GM23338 (cell line): ENCODE data around the gene MAP1LC3B2. TPM values are rescaled to one million over a fixed set of nuclear protein-coding genes. Genes with fewer than 3 reads are reported as not detected.
A peak's percentile ranks its signal among the peaks of the same experiment; 100 is the strongest.

ENCODE experiments used
- ATAC-seq: fragments of 200-7000 bp; cut with Tn5 transposase; 3 replicates; pipeline ENCODE4 v1.9.1; 2020
- DNase-seq: peaks from one replicate; pipeline ENCODE4 v3.0.0-alpha.2; 2015; ENCODE audit warnings: low spot score
- H2AFZ ChIP-seq: fragments of 200-600 bp; sonication (generic); 2 replicates; pipeline ENCODE4 v1.8.0; 2016; ENCODE audit warnings: antibody characterized with exemption, mild to moderate bottlenecking, moderate library complexity
- H3F3A ChIP-seq: fragments of 200-600 bp; sonication (generic); replicated peaks from 2 replicates; pipeline ENCODE4 v1.8.0; 2017; ENCODE audit warnings: antibody characterized with exemption, mixed run types, low read depth
- H3K27ac ChIP-seq: fragments of 200-600 bp; sonication (generic); 2 replicates; pipeline ENCODE4 v1.6.1; 2016; ENCODE audit warnings: low read depth
- H3K27me3 ChIP-seq: fragments of 200-600 bp; sonication (generic); 2 replicates; pipeline ENCODE4 v1.8.0; 2016; ENCODE audit warnings: mild to moderate bottlenecking, mixed run types, moderate library complexity; ENCODE audit not compliant: insufficient read depth
- H3K36me3 ChIP-seq: fragments of 200-600 bp; sonication (generic); 2 replicates; pipeline ENCODE4 v1.8.0; 2016; ENCODE audit warnings: mild to moderate bottlenecking; ENCODE audit not compliant: insufficient read depth
- H3K4me1 ChIP-seq: fragments of 200-600 bp; sonication (generic); 2 replicates; pipeline ENCODE4 v1.8.0; 2016; ENCODE audit warnings: mild to moderate bottlenecking, moderate library complexity; ENCODE audit not compliant: insufficient read depth
- H3K4me2 ChIP-seq: fragments of 200-600 bp; sonication (generic); 2 replicates; pipeline ENCODE4 v1.7.1; 2017; ENCODE audit warnings: mixed run types
- H3K4me3 ChIP-seq: fragments of 200-600 bp; sonication (generic); 2 replicates; pipeline ENCODE4 v1.6.1; 2016; ENCODE audit warnings: mixed run types
- H3K79me2 ChIP-seq: fragments of 200-600 bp; sonication (generic); replicated peaks from 2 replicates; pipeline ENCODE4 v1.8.0; 2017; ENCODE audit warnings: mild to moderate bottlenecking; ENCODE audit not compliant: insufficient read depth
- H3K9me2 ChIP-seq: fragments of 200-600 bp; sonication (generic); 2 replicates; pipeline ENCODE4 v1.8.0; 2017; ENCODE audit not compliant: insufficient read depth
- H4K20me1 ChIP-seq: fragments of 200-600 bp; sonication (generic); replicated peaks from 2 replicates; pipeline ENCODE4 v1.8.0; 2017; ENCODE audit warnings: mild to moderate bottlenecking; ENCODE audit not compliant: insufficient read depth
- H3K27ac Mint-ChIP-seq: 2 replicates; pipeline ENCODE4 v1.8.0; 2020; ENCODE audit warnings: inconsistent platforms, mild to moderate bottlenecking, moderate library complexity, mixed read lengths
- H3K27me3 Mint-ChIP-seq: 3 replicates; pipeline ENCODE4 v1.8.0; 2022; ENCODE audit warnings: low read depth, mild to moderate bottlenecking, moderate library complexity, mixed read lengths, inconsistent platforms; ENCODE audit not compliant: insufficient read depth, poor library complexity
- H3K36me3 Mint-ChIP-seq: 3 replicates; pipeline ENCODE4 v1.8.0; 2021; ENCODE audit warnings: low read depth, mild to moderate bottlenecking, inconsistent platforms, moderate library complexity, mixed read lengths
- H3K4me1 Mint-ChIP-seq: 3 replicates; pipeline ENCODE4 v1.8.0; 2020; ENCODE audit warnings: mild to moderate bottlenecking, inconsistent platforms, mixed read lengths
- H3K4me3 Mint-ChIP-seq: 3 replicates; pipeline ENCODE4 v1.8.0; 2021; ENCODE audit warnings: moderate library complexity, mild to moderate bottlenecking, inconsistent platforms, mixed read lengths
- H3K9me3 Mint-ChIP-seq: 3 replicates; pipeline ENCODE4 v1.8.0; 2020; ENCODE audit warnings: moderate library complexity, mild to moderate bottlenecking, inconsistent platforms, mixed read lengths
- CREB1 ChIP-seq: fragments of 250-450 bp; sonication (Bioruptor Pico); IDR thresholded peaks from 2 replicates; pipeline ENCODE4 v1.5.0; 2020; ENCODE audit warnings: low read depth, mild to moderate bottlenecking, moderate library complexity
- EZH2 ChIP-seq: fragments of 200-600 bp; sonication (generic); IDR thresholded peaks from one replicate; pipeline ENCODE4 v1.8.0; 2017; ENCODE audit warnings: antibody characterized with exemption, mild to moderate bottlenecking, low read depth; ENCODE audit not compliant: unreplicated experiment
- EZH2phosphoT487 ChIP-seq: fragments of 200-600 bp; sonication (generic); IDR thresholded peaks from one replicate; pipeline ENCODE4 v1.8.1; 2018; ENCODE audit warnings: antibody characterized with exemption; ENCODE audit not compliant: unreplicated experiment
- JUNB ChIP-seq: IDR thresholded peaks from one replicate; pipeline ENCODE4 v1.6.1; 2016; ENCODE audit warnings: antibody characterized with exemption; ENCODE audit not compliant: unreplicated experiment
- NANOG ChIP-seq: IDR thresholded peaks from 2 replicates; pipeline ENCODE4 v1.6.1; 2016; ENCODE audit warnings: antibody characterized with exemption, borderline replicate concordance
- POLR2AphosphoS5 ChIP-seq: IDR thresholded peaks from 2 replicates; pipeline ENCODE4 v1.6.1; 2016; ENCODE audit warnings: antibody characterized with exemption, low read depth
- STAT1 ChIP-seq: IDR thresholded peaks from one replicate; pipeline ENCODE4 v1.6.1; 2016; ENCODE audit warnings: antibody characterized with exemption; ENCODE audit not compliant: unreplicated experiment
- ZNF114 ChIP-seq: fragments of 250-450 bp; sonication (Bioruptor Pico); IDR thresholded peaks from 2 replicates; pipeline ENCODE4 v1.5.0; 2020; ENCODE audit warnings: mild to moderate bottlenecking, moderate library complexity
- ZNF331 ChIP-seq: fragments of 250-450 bp; sonication (Bioruptor Pico); IDR thresholded peaks from 2 replicates; pipeline ENCODE4 v1.5.0; 2020; ENCODE audit warnings: low read depth, mild to moderate bottlenecking, moderate library complexity
- polyA plus RNA-seq: library from polyadenylated mRNA; unstranded; fragments of >200 nt; fragmentation: Nextera tagmentation; extraction: Ambion mirVana; gene quantifications from 2 replicates; pipeline ENCODE4 v1.2.1, GENCODE V29; 2016
- total RNA-seq: library from RNA; depleted of rRNA; stranded (reverse); fragments of >200 nt; shearing (Covaris generic); gene quantifications from 2 replicates; pipeline ENCODE4 v1.2.3, GENCODE V29; 2014
- TF ChIP-seq, protein P1 (sequence below), 2 experiments: fragments of 200-600 bp in 1 of 2; sonication (generic) in 1 of 2; conservative IDR thresholded peaks; 2 replicates each; pipeline versions ENCODE4 v1.5.1 to v1.6.1; 2016 to 2017; ENCODE audit warnings: antibody characterized with exemption in 2 of 2, low read depth in 2 of 2, mild to moderate bottlenecking in 2 of 2, moderate library complexity in 1 of 2
- TF ChIP-seq, protein P2 (sequence below): IDR thresholded peaks from one replicate; pipeline ENCODE4 v1.6.1; 2018; ENCODE audit warnings: antibody characterized with exemption; ENCODE audit not compliant: unreplicated experiment
- TF ChIP-seq, protein P3 (sequence below): fragments of 250-450 bp; sonication (Bioruptor Pico); IDR thresholded peaks from 2 replicates; pipeline ENCODE4 v1.5.0; 2020; ENCODE audit warnings: mild to moderate bottlenecking, moderate library complexity
- TF ChIP-seq, protein P4 (sequence below): IDR thresholded peaks from 2 replicates; pipeline ENCODE4 v1.6.1; 2016; ENCODE audit warnings: antibody characterized with exemption

The MAP1LC3B2 gene
- total and polyA plus RNA-seq, 2 experiments from 2014 or later = 1.3 to 6.7 TPM

DNA sequence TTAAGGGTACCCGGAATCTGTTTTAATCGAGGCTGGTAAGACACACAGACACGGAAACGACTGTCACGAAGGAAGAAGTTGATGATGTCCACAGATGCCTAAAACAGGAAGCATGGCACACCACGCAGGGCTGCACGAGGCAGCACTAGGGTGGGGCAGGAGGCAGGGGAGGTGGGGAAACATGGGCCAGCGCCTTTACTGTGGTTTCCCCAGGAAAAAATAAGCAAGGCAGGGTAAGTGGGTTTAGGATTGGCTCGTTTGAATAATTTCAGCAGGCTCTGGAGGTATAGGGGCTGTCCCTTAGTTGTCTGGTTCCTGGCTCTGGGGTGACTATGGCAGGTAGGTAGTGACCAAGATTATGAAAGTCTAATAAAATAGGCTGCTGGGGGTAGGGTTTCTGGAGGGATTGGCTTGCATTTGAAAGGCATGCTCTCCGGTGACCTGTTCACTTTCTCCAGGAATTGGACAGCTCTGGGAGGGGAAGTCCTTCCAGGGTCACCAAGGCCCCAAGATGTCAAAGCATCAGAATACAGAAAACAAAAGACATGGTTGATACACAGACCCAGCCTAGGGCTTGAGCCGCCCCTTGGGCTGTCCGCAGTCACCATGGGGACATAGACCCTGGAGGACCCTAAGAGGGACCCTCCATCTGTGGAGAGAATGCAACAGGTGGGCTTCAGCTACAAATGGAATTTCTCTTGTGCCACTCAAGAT lies 35.3 kb downstream of the MAP1LC3B2 start:
- Histone ChIP-seq H3K9me2 (0 out of 2 replicates have a peak, but pooled peaks cover 8% of the 10 kb centered on the region), H3K79me2 (no peaks in the 10 kb centered on the region), H3F3A (no peaks in the 10 kb centered on the region), H2AFZ (peak overlapping the region; percentile 80; the same call in 1 of the 2 replicates), H3K27ac (no peak overlapping the region), H4K20me1 (no peaks in the 10 kb centered on the region), H3K4me3 (no peak overlapping the region), H3K4me2 (no peak overlapping the region), H3K4me1 (0 out of 2 replicates have a peak, but pooled peaks cover 4% of the 10 kb centered on the region), H3K27me3 (no peaks in the 10 kb centered on the region), H3K36me3 (no peaks in the 10 kb centered on the region)
- TF ChIP-seq ZNF331 (CRISPR knock-in tag) (no peak), EZH2phosphoT487 (no peak), NANOG (no peak), CREB1 (CRISPR knock-in tag) (no peak), ZNF114 (CRISPR knock-in tag) (no peak), EZH2 (no peak), STAT1 (no peak), POLR2AphosphoS5 (no peak), JUNB (no peak)
- TF ChIP-seq, protein P1, sequence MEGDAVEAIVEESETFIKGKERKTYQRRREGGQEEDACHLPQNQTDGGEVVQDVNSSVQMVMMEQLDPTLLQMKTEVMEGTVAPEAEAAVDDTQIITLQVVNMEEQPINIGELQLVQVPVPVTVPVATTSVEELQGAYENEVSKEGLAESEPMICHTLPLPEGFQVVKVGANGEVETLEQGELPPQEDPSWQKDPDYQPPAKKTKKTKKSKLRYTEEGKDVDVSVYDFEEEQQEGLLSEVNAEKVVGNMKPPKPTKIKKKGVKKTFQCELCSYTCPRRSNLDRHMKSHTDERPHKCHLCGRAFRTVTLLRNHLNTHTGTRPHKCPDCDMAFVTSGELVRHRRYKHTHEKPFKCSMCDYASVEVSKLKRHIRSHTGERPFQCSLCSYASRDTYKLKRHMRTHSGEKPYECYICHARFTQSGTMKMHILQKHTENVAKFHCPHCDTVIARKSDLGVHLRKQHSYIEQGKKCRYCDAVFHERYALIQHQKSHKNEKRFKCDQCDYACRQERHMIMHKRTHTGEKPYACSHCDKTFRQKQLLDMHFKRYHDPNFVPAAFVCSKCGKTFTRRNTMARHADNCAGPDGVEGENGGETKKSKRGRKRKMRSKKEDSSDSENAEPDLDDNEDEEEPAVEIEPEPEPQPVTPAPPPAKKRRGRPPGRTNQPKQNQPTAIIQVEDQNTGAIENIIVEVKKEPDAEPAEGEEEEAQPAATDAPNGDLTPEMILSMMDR (conservative IDR thresholded peaks at IDR 0.05; ENCODE audit: low read depth in 2 of 2) = no peak
- TF ChIP-seq, protein P2, sequence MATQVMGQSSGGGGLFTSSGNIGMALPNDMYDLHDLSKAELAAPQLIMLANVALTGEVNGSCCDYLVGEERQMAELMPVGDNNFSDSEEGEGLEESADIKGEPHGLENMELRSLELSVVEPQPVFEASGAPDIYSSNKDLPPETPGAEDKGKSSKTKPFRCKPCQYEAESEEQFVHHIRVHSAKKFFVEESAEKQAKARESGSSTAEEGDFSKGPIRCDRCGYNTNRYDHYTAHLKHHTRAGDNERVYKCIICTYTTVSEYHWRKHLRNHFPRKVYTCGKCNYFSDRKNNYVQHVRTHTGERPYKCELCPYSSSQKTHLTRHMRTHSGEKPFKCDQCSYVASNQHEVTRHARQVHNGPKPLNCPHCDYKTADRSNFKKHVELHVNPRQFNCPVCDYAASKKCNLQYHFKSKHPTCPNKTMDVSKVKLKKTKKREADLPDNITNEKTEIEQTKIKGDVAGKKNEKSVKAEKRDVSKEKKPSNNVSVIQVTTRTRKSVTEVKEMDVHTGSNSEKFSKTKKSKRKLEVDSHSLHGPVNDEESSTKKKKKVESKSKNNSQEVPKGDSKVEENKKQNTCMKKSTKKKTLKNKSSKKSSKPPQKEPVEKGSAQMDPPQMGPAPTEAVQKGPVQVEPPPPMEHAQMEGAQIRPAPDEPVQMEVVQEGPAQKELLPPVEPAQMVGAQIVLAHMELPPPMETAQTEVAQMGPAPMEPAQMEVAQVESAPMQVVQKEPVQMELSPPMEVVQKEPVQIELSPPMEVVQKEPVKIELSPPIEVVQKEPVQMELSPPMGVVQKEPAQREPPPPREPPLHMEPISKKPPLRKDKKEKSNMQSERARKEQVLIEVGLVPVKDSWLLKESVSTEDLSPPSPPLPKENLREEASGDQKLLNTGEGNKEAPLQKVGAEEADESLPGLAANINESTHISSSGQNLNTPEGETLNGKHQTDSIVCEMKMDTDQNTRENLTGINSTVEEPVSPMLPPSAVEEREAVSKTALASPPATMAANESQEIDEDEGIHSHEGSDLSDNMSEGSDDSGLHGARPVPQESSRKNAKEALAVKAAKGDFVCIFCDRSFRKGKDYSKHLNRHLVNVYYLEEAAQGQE = no peak
- TF ChIP-seq, protein P3, sequence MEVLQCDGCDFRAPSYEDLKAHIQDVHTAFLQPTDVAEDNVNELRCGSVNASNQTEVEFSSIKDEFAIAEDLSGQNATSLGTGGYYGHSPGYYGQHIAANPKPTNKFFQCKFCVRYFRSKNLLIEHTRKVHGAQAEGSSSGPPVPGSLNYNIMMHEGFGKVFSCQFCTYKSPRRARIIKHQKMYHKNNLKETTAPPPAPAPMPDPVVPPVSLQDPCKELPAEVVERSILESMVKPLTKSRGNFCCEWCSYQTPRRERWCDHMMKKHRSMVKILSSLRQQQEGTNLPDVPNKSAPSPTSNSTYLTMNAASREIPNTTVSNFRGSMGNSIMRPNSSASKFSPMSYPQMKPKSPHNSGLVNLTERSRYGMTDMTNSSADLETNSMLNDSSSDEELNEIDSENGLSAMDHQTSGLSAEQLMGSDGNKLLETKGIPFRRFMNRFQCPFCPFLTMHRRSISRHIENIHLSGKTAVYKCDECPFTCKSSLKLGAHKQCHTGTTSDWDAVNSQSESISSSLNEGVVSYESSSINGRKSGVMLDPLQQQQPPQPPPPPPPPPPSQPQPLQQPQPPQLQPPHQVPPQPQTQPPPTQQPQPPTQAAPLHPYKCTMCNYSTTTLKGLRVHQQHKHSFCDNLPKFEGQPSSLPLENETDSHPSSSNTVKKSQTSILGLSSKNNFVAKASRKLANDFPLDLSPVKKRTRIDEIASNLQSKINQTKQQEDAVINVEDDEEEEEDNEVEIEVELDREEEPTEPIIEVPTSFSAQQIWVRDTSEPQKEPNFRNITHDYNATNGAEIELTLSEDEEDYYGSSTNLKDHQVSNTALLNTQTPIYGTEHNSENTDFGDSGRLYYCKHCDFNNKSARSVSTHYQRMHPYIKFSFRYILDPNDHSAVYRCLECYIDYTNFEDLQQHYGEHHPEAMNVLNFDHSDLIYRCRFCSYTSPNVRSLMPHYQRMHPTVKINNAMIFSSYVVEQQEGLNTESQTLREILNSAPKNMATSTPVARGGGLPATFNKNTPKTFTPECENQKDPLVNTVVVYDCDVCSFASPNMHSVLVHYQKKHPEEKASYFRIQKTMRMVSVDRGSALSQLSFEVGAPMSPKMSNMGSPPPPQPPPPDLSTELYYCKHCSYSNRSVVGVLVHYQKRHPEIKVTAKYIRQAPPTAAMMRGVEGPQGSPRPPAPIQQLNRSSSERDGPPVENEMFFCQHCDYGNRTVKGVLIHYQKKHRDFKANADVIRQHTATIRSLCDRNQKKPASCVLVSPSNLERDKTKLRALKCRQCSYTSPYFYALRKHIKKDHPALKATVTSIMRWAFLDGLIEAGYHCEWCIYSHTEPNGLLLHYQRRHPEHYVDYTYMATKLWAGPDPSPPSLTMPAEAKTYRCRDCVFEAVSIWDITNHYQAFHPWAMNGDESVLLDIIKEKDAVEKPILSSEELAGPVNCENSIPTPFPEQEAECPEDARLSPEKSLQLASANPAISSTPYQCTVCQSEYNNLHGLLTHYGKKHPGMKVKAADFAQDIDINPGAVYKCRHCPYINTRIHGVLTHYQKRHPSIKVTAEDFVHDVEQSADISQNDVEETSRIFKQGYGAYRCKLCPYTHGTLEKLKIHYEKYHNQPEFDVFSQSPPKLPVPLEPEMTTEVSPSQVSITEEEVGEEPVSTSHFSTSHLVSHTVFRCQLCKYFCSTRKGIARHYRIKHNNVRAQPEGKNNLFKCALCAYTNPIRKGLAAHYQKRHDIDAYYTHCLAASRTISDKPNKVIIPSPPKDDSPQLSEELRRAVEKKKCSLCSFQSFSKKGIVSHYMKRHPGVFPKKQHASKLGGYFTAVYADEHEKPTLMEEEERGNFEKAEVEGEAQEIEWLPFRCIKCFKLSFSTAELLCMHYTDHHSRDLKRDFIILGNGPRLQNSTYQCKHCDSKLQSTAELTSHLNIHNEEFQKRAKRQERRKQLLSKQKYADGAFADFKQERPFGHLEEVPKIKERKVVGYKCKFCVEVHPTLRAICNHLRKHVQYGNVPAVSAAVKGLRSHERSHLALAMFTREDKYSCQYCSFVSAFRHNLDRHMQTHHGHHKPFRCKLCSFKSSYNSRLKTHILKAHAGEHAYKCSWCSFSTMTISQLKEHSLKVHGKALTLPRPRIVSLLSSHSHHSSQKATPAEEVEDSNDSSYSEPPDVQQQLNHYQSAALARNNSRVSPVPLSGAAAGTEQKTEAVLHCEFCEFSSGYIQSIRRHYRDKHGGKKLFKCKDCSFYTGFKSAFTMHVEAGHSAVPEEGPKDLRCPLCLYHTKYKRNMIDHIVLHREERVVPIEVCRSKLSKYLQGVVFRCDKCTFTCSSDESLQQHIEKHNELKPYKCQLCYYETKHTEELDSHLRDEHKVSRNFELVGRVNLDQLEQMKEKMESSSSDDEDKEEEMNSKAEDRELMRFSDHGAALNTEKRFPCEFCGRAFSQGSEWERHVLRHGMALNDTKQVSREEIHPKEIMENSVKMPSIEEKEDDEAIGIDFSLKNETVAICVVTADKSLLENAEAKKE = no peak
- TF ChIP-seq, protein P4, sequence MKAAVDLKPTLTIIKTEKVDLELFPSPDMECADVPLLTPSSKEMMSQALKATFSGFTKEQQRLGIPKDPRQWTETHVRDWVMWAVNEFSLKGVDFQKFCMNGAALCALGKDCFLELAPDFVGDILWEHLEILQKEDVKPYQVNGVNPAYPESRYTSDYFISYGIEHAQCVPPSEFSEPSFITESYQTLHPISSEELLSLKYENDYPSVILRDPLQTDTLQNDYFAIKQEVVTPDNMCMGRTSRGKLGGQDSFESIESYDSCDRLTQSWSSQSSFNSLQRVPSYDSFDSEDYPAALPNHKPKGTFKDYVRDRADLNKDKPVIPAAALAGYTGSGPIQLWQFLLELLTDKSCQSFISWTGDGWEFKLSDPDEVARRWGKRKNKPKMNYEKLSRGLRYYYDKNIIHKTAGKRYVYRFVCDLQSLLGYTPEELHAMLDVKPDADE = no peak
- H3K9me3 Mint-ChIP-seq = no peaks in the 10 kb centered on the region; the same call in 2 of the 3 replicates
- DNase-seq = no peak
- peaks cover 5% of the 10 kb centered on the region for H3K4me1 Mint-ChIP-seq
- H3K27ac Mint-ChIP-seq = no peak overlapping the region
- peaks cover 8% of the 10 kb centered on the region for H3K27me3 Mint-ChIP-seq
- no peak for ATAC-seq
- H3K4me3 Mint-ChIP-seq = no peak overlapping the region
- H3K36me3 Mint-ChIP-seq = no peaks in the 10 kb centered on the region
